Karpas-422 (cell line): ENCODE data around the gene TRMT10A. TPM values are rescaled to one million over a fixed set of nuclear protein-coding genes. Genes with fewer than 3 reads are reported as not detected.

ENCODE experiments used
- DNase-seq: peaks from one replicate; pipeline ENCODE4 v3.0.0-alpha.2; 2015
- H2AFZ ChIP-seq: fragments of 200-600 bp; sonication (generic); 2 replicates; pipeline ENCODE4 v1.6.1; 2014; ENCODE audit warnings: antibody characterized with exemption, low read length, mixed read lengths
- H3K27ac ChIP-seq: fragments of 200-600 bp; sonication (generic); 2 replicates; pipeline ENCODE4 v1.5.1; 2014; ENCODE audit warnings: mild to moderate bottlenecking, low read length, moderate library complexity
- H3K27me3 ChIP-seq: fragments of 200-600 bp; sonication (generic); 2 replicates; pipeline ENCODE4 v1.6.1; 2014; ENCODE audit warnings: low read length, mixed read lengths
- H3K36me3 ChIP-seq: fragments of 200-600 bp; sonication (generic); 2 replicates; pipeline ENCODE4 v1.6.1; 2014; ENCODE audit warnings: low read length, mixed read lengths; ENCODE audit not compliant: insufficient read depth
- H3K4me1 ChIP-seq: fragments of 200-600 bp; sonication (generic); 2 replicates; pipeline ENCODE4 v1.6.1; 2014; ENCODE audit warnings: mild to moderate bottlenecking, low read length, mixed read lengths
- H3K4me2 ChIP-seq: fragments of 200-600 bp; sonication (generic); 2 replicates; pipeline ENCODE4 v1.6.1; 2014; ENCODE audit warnings: low read length, low read depth, mild to moderate bottlenecking; ENCODE audit not compliant: poor library complexity, severe bottlenecking
- H3K4me3 ChIP-seq: fragments of 200-600 bp; sonication (generic); 2 replicates; pipeline ENCODE4 v1.5.1; 2014; ENCODE audit warnings: mild to moderate bottlenecking, antibody characterized with exemption, low read length, mixed read lengths
- H3K79me2 ChIP-seq: fragments of 200-600 bp; sonication (generic); 2 replicates; pipeline ENCODE4 v1.6.1; 2014; ENCODE audit warnings: mild to moderate bottlenecking, low read length, mixed read lengths
- H3K9ac ChIP-seq: fragments of 200-600 bp; sonication (generic); 2 replicates; pipeline ENCODE4 v1.6.0; 2014; ENCODE audit warnings: low read length
- H3K9me2 ChIP-seq: fragments of 200-600 bp; sonication (generic), shearing (Covaris generic); replicated peaks from 2 replicates; pipeline ENCODE4 v1.6.0; 2014; ENCODE audit warnings: mild to moderate bottlenecking, low read length, moderate library complexity; ENCODE audit not compliant: insufficient read depth
- H3K9me3 ChIP-seq: fragments of 300-700, 200-600 bp; sonication (generic); 2 replicates; pipeline ENCODE4 v1.6.1; 2014; ENCODE audit warnings: low read length, mixed read lengths
- H4K20me1 ChIP-seq: fragments of 200-600 bp; sonication (generic); 2 replicates; pipeline ENCODE4 v1.6.1; 2014; ENCODE audit warnings: mild to moderate bottlenecking, antibody characterized with exemption, low read length, low read depth; ENCODE audit not compliant: insufficient read depth
- total RNA-seq: library from RNA; depleted of rRNA; stranded (reverse); fragments of >200 nt; shearing (Covaris generic); gene quantifications from 2 replicates; pipeline ENCODE4 v1.2.3, GENCODE V29; 2014; ENCODE audit warnings: low replicate concordance; rRNA removed

The TRMT10A gene
- total RNA-seq, 1 experiment from 2014 or later = 15.1 TPM

DNA sequence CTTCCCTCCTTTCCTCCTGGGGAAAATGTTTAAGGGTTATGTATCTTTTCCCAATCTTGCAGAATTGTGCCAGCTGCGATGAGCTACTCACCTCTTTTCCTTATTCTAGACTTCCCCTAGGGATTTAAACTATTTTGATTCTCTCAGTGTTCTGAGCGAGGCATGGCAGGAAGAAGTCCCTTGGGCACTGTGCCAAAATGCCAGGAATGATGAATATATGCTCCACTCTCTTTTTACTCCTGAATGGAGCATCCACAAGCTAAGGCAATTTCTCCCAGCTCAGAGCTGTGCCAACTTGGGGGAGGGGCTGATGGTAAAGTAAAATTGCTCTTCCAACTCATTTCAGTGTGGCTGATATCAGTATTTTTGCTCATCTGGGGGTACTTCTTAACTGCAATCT, 57.1 kb downstream of the TRMT10A start:
- H3K9ac ChIP-seq = no peak overlapping the region
- no peak for DNase-seq
- no peaks in the 10 kb centered on the region for H3K79me2 ChIP-seq
- no peaks in the 10 kb centered on the region for H3K36me3 ChIP-seq
- H3K9me3 ChIP-seq = no peaks in the 10 kb centered on the region
- no peaks in the 10 kb centered on the region for H3K27me3 ChIP-seq
- no peak overlapping the region for H3K4me2 ChIP-seq
- no peak overlapping the region for H3K4me3 ChIP-seq
- no peak overlapping the region for H3K27ac ChIP-seq
- H4K20me1 ChIP-seq = no peaks in the 10 kb centered on the region
- no peak overlapping the region for H2AFZ ChIP-seq
- H3K9me2 ChIP-seq = no peaks in the 10 kb centered on the region
- peaks cover 5% of the 10 kb centered on the region for H3K4me1 ChIP-seq

DNA sequence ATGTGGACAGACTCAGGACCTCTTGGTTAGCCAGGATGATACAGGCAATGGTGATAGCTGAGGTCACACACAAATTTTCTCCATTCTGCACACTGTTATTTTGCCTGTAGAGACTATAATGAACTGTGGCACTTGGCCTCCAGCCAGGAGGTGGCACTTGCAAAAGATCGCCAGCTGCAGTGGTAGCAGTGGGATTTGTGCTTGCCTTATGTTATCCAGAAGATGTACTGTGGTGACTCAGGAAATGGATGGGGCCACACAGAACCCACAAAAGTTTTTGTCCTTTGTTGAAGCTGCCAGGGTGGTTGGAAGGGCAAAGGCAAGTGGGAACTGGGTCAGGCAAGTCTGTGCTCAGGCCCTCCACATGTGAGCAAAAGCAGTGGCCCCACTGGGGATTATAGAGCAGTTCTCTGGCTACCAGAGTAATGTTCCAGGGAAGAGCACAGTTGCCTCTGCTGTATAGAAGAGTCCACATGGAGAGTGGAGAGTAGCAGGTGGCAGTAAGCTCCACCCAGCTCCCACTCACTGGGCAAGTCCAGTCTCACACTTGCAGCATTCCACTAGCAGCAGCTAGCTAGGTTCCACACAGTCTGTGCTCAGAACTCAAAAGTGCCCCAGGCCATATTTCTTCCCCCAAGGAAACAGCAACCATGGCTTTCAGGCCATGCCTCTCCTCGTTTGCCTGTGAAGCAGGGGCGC, 58.9 kb downstream of the TRMT10A start:
- no peaks in the 10 kb centered on the region for H3K9me3 ChIP-seq

More for the DNA sequence above, 58.9 kb downstream of the TRMT10A start:
- no peak for DNase-seq
- no peaks in the 10 kb centered on the region for H3K79me2 ChIP-seq
- H3K4me2 ChIP-seq = no peak overlapping the region
- no peaks in the 10 kb centered on the region for H4K20me1 ChIP-seq
- no peaks in the 10 kb centered on the region for H3K36me3 ChIP-seq
- no peaks in the 10 kb centered on the region for H3K9me2 ChIP-seq
- no peak overlapping the region for H3K9ac ChIP-seq
- H3K27ac ChIP-seq = no peak overlapping the region
- no peak overlapping the region for H2AFZ ChIP-seq
- H3K27me3 ChIP-seq = no peaks in the 10 kb centered on the region
- H3K4me3 ChIP-seq = no peak overlapping the region
- H3K4me1 ChIP-seq = peaks cover 5% of the 10 kb centered on the region

Other genes with a start within 250 kb of the TRMT10A start
- not detected in 2 replicates for gene ADH1B, start 242.6 kb downstream of the TRMT10A start, total RNA-seq
- not detected in 2 replicates for gene ADH1C, start 211.3 kb downstream of the TRMT10A start, total RNA-seq
- gene ADH7, start 128.7 kb downstream of the TRMT10A start, total RNA-seq = not detected in 2 replicates
- gene C4orf17, start 53.0 kb downstream of the TRMT10A start, total RNA-seq = not detected in 2 replicates
- gene MTTP, start 10.8 kb upstream of the TRMT10A start, total RNA-seq = 0.04 and 0.22 TPM in 2 replicates
- 3.4 and 4.7 TPM in 2 replicates for gene C4orf54, start 93.8 kb upstream of the TRMT10A start, total RNA-seq